Stimulated activated CD4-positive, alpha-beta T cell treated with anti-CD3 and anti-CD28 coated beads, Interleukin-12 subunit alpha, Interleukin-12 subunit beta, amount 100 ng/mL, for 24 hours (primary cell): ENCODE data around the gene TMEM51.

Source experiments
- DNase-seq, 2 experiments: peaks; one replicate each; pipeline ENCODE4 v3.0.0-alpha.2; 2020; ENCODE audit warnings: low read depth in 2 of 2

Gene TMEM51

GRCh38 chr1:15246960-15247614 is 93.5 kb downstream of the TMEM51 start, which contains the start of gene FHAD1:
Gene FHAD1 (plus strand): TSS chr1:15247223. CDS start chr1:15251785, 4,562 bp downstream.
- peak in 1 of 2 experiments; percentile 51 for DNase-seq

GRCh38 chr1:15248216-15248615 is 94.7 kb downstream of the TMEM51 start:
- DNase-seq, result no peak

GRCh38 chr1:15249081-15249480 is 95.5 kb downstream of the TMEM51 start:
- DNase-seq, result peak; percentile 20 to 40

- DNase-seq, result no peak
Measured at GRCh38 chr1:15251857-15252835, 98.6 kb downstream of the TMEM51 start.

GRCh38 chr1:15254559-15254958 is 101.0 kb downstream of the TMEM51 start:
- DNase-seq, result no peak

GRCh38 chr1:15255582-15256149 is 102.1 kb downstream of the TMEM51 start:
- DNase-seq, result no peak

- DNase-seq, result no peak
Measured at GRCh38 chr1:15256584-15256983, 103.0 kb downstream of the TMEM51 start.

- no peak for DNase-seq
Measured at GRCh38 chr1:15257309-15257708, 103.8 kb downstream of the TMEM51 start.

- no peak for DNase-seq
Measured at GRCh38 chr1:15258833-15259621, 105.5 kb downstream of the TMEM51 start.

- no peak for DNase-seq
Measured at GRCh38 chr1:15259622-15260007, 106.1 kb downstream of the TMEM51 start.

GRCh38 chr1:15260418-15261154 is 107.0 kb downstream of the TMEM51 start:
- DNase-seq, result no peak

GRCh38 chr1:15261155-15262002 is 107.8 kb downstream of the TMEM51 start:
- no peak for DNase-seq

GRCh38 chr1:15262003-15262377 is 108.4 kb downstream of the TMEM51 start:
- DNase-seq, result no peak

- no peak for DNase-seq
Measured at GRCh38 chr1:15262706-15263105, 109.2 kb downstream of the TMEM51 start.

GRCh38 chr1:15264769-15265168 is 111.2 kb downstream of the TMEM51 start:
- DNase-seq, result no peak
